ENCODE measurements around the gene GFY. TPM values are rescaled to one million over a fixed set of nuclear protein-coding genes. Genes with fewer than 3 reads are reported as not detected.
A peak's percentile ranks its signal among the peaks of the same experiment; 100 is the strongest.

The GFY gene
- total and polyA plus RNA-seq, 2 experiments from 2014 or later = not detected

GRCh38 chr19:49430678-49431329, 5.6 kb downstream of the GFY start:
- Histone ChIP-seq H3F3A (ENCODE audit: insufficient read depth) (no peaks in the 10 kb centered on the region), H3K36me3 (ENCODE audit: low read depth) (no peaks in the 10 kb centered on the region), H3K4me2 (ENCODE audit: unreplicated experiment) (no peak overlapping the region), H3K79me2 (ENCODE audit: insufficient read depth) (no peaks in the 10 kb centered on the region), H3K4me1 (ENCODE audit: insufficient read depth) (no peaks in the 10 kb centered on the region), H2AFZ (no peak overlapping the region), H3K27me3 (replicated peaks; ENCODE audit: insufficient read depth) (peaks cover 95% of the 10 kb centered on the region), H3K9me2 (ENCODE audit: insufficient read depth) (no peaks in the 10 kb centered on the region), H3K9me3 (ENCODE audit: low read depth) (no peaks in the 10 kb centered on the region), H3K9ac (no peak overlapping the region), H3K27ac (no peak overlapping the region), H3K4me3 (no peak overlapping the region), H4K20me1 (ENCODE audit: insufficient read depth) (no peaks in the 10 kb centered on the region)
- in situ Hi-C loops (cut with MboI) = no loop called here
- DNase-seq = peak; percentile 36
- TF ChIP-seq EZH2 (IDR thresholded peaks at IDR 0.05; ENCODE audit: insufficient read depth, poor library complexity, severe bottlenecking) (no peak), EZH2phosphoT487 (IDR thresholded peaks at IDR 0.05; ENCODE audit: insufficient read depth, low read depth) (no peak)
- 61 to 63% methylated on average over 27 to 28 of the region's 28 CpGs for WGBS, 2 experiments (ENCODE audit: low coverage in 1 of 2, low lambda C conversion rate in 2 of 2, missing lambda C conversion rate in 2 of 2)

- no peak for TF ChIP-seq EZH2 (IDR thresholded peaks at IDR 0.05; ENCODE audit: insufficient read depth, poor library complexity, severe bottlenecking)
- no peak for TF ChIP-seq EZH2phosphoT487 (IDR thresholded peaks at IDR 0.05; ENCODE audit: insufficient read depth, low read depth)
- Histone ChIP-seq H4K20me1 (ENCODE audit: insufficient read depth) (no peaks in the 10 kb centered on the region), H3K36me3 (ENCODE audit: low read depth) (no peaks in the 10 kb centered on the region), H3K27me3 (replicated peaks; ENCODE audit: insufficient read depth) (peaks cover 95% of the 10 kb centered on the region), H3K4me3 (no peak overlapping the region), H2AFZ (no peak overlapping the region), H3K9me3 (ENCODE audit: low read depth) (no peaks in the 10 kb centered on the region), H3K9ac (no peak overlapping the region), H3F3A (ENCODE audit: insufficient read depth) (no peaks in the 10 kb centered on the region), H3K79me2 (ENCODE audit: insufficient read depth) (no peaks in the 10 kb centered on the region), H3K4me2 (ENCODE audit: unreplicated experiment) (no peak overlapping the region), H3K4me1 (ENCODE audit: insufficient read depth) (no peaks in the 10 kb centered on the region), H3K9me2 (ENCODE audit: insufficient read depth) (no peaks in the 10 kb centered on the region), H3K27ac (no peak overlapping the region)
- in situ Hi-C loops (cut with MboI) = no loop called here
- no peak for DNase-seq
- 29 to 46% methylated on average over 24 to 29 of the region's 29 CpGs for WGBS, 2 experiments (ENCODE audit: low coverage in 1 of 2, low lambda C conversion rate in 2 of 2, missing lambda C conversion rate in 2 of 2)
These were observed 6.2 kb downstream of the GFY start for GRCh38 chr19:49431330-49431749.

GRCh38 chr19:49432141-49433073, 7.2 kb downstream of the GFY start:
- Histone ChIP-seq H3F3A (ENCODE audit: insufficient read depth) (no peaks in the 10 kb centered on the region), H3K9ac (no peak overlapping the region), H4K20me1 (ENCODE audit: insufficient read depth) (no peaks in the 10 kb centered on the region), H3K9me3 (ENCODE audit: low read depth) (no peaks in the 10 kb centered on the region), H3K36me3 (ENCODE audit: low read depth) (no peaks in the 10 kb centered on the region), H3K9me2 (ENCODE audit: insufficient read depth) (no peaks in the 10 kb centered on the region), H3K79me2 (ENCODE audit: insufficient read depth) (no peaks in the 10 kb centered on the region), H2AFZ (no peak overlapping the region), H3K27ac (no peak overlapping the region), H3K4me2 (ENCODE audit: unreplicated experiment) (no peak overlapping the region), H3K27me3 (replicated peaks; ENCODE audit: insufficient read depth) (peaks cover 92% of the 10 kb centered on the region), H3K4me1 (ENCODE audit: insufficient read depth) (no peaks in the 10 kb centered on the region), H3K4me3 (no peak overlapping the region)
- no peak for TF ChIP-seq EZH2 (IDR thresholded peaks at IDR 0.05; ENCODE audit: insufficient read depth, poor library complexity, severe bottlenecking)
- no peak for TF ChIP-seq EZH2phosphoT487 (IDR thresholded peaks at IDR 0.05; ENCODE audit: insufficient read depth, low read depth)
- 16 to 24% methylated on average over 32 to 63 of the region's 63 CpGs for WGBS, 2 experiments (ENCODE audit: low coverage in 1 of 2, low lambda C conversion rate in 2 of 2, missing lambda C conversion rate in 2 of 2)
- DNase-seq = no peak
- in situ Hi-C loops (cut with MboI) = no loop called here

GRCh38 chr19:49433240-49433901, 8.2 kb downstream of the GFY start:
- Histone ChIP-seq H3F3A (ENCODE audit: insufficient read depth) (no peaks in the 10 kb centered on the region), H4K20me1 (ENCODE audit: insufficient read depth) (no peaks in the 10 kb centered on the region)
- in situ Hi-C loops (cut with MboI) = no loop called here

More at GRCh38 chr19:49433240-49433901, 8.2 kb downstream of the GFY start:
- Histone ChIP-seq H3K27ac (no peak overlapping the region), H3K36me3 (ENCODE audit: low read depth) (no peaks in the 10 kb centered on the region), H3K27me3 (replicated peaks; ENCODE audit: insufficient read depth) (peaks cover 83% of the 10 kb centered on the region), H3K9ac (no peak overlapping the region), H2AFZ (no peak overlapping the region), H3K4me2 (ENCODE audit: unreplicated experiment) (no peak overlapping the region), H3K79me2 (ENCODE audit: insufficient read depth) (no peaks in the 10 kb centered on the region), H3K4me1 (ENCODE audit: insufficient read depth) (no peaks in the 10 kb centered on the region), H3K9me3 (ENCODE audit: low read depth) (no peaks in the 10 kb centered on the region), H3K9me2 (ENCODE audit: insufficient read depth) (no peaks in the 10 kb centered on the region), H3K4me3 (no peak overlapping the region)
- DNase-seq = no peak
- TF ChIP-seq EZH2 (IDR thresholded peaks at IDR 0.05; ENCODE audit: insufficient read depth, poor library complexity, severe bottlenecking) = peak; percentile 98
- TF ChIP-seq EZH2phosphoT487 (IDR thresholded peaks at IDR 0.05; ENCODE audit: insufficient read depth, low read depth) = 0 out of 2 replicates have a peak, but pooled peaks have one; percentile 14
- WGBS, 2 experiments (ENCODE audit: low coverage in 1 of 2, low lambda C conversion rate in 2 of 2, missing lambda C conversion rate in 2 of 2) = 7 to 21% methylated on average over 30 to 31 of the region's 31 CpGs
